KG1 (cell line): ENCODE results near the gene CFAP53.
"Not testable (repeated sequence)": the region's sequence is repeated elsewhere in the genome, so short reads cannot be mapped to it uniquely, and the experiment has no call there.

Experiments used
- DNase-seq: peaks from one replicate; lab custom pipeline; 2025; lab: John Stamatoyannopoulos, UW

The CFAP53 gene

DNA sequence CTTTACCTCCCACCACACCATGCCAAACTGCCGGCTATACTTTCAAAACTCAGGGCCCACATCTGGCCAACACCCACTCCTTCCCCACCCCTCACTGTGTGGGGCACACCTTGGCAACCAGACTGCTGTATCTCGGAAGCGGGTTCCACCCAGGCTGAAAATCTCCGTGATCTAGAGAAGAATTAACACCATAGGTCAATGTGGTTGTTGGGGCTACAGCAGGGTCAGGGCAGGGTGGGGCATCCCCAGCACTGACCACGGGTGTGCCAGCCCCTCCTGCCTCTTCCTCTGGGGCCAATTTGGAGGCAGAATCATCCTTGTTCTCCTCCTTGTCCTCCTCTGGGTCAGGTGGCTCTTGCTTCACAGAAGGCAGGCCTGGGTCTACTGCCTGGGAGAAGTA, 6.3 kb upstream of the CFAP53 start:
- DNase-seq, result no peak

DNA sequence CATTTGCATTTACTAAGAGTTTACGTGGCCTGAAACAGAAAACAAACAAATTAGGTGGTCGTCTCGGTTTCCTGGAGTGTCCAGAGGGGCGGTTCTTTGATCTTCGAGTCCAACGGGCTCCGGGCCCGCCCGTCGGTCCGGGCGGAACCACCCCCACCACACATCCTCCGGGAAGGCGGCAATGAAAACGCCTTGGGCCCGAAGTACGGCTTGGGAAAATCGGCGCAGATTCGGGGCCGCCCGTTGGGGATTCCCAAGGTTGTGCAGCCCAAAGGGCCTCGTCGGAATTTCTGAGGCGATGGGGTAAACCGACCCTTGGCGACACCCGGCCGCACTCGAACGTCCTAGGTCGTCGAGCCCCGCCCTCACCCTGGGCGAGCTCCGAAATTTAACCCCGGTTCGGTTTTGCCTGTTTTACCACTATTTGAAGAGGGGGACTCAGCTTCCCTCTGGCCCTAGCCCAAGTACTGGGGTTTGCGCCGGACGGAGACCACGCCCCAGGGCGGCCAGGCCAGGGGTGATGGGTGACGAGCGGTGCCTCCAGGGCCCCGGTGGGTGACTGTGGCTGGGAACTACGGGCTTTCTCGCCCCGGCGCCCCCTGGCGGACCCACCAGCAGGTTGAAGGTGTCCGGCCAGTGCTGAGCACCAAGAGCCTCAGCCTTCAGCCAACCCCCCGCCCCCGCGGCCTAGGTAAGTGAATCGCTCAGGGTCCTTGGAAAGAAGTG, 1.9 kb upstream of the CFAP53 start:
- DNase-seq, result no peak

DNA sequence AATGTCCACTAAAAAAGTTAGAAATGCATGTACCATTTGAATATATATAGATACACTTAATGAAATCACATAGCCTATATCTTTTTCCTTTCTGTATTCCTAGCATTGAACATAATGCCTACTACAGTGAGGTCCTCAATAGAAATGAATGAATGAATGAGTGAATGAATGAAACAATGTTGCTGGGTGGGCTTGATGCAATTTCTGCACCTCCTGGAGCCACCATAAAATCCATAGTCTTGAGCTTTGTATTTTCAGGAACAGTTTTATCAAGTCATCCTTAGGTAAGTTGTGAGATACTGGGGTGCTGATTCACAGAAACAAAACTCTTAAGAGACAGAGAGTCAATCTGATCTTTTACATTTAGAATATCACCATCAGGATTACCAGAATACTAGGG, 3.3 kb downstream of the CFAP53 start:
- no peak for DNase-seq

DNA sequence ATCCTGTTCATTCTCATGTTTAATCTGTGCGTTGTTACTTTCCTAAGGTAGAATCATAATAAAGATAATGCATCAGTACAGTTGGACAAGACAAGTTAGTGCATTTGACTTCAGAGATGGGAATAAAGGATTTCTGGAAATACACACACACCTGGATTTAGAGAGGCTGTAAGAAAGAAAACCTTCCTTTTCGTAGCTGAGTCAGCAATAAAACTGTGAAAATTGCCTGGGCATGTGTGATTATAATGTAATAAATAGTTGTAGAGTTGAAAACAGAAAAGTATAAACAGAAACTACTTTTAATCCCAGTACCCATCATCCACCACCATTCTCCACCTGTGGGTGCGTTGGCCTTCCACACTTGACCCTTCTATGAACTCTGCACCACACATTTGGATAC, 15.4 kb downstream of the CFAP53 start:
- DNase-seq, result no peak

DNA sequence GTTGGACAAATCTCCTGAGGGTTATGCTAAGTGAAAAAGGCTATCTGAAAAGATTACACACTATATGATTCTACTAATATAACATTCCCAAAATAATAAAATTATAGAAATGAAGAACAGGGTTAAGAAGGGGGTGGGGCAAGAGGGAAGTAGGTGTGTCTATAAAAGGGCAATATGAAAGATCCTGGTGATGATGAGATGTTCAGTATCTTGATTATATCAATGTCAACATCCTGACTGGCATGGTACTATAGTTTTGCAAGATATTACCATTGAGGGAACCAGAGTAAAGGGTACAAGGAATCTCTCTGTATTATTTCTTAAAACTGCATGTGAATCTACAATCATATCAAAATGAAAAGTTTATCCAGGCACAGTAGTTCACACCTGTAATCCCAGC, 16.7 kb downstream of the CFAP53 start:
- DNase-seq, result no peak

DNA sequence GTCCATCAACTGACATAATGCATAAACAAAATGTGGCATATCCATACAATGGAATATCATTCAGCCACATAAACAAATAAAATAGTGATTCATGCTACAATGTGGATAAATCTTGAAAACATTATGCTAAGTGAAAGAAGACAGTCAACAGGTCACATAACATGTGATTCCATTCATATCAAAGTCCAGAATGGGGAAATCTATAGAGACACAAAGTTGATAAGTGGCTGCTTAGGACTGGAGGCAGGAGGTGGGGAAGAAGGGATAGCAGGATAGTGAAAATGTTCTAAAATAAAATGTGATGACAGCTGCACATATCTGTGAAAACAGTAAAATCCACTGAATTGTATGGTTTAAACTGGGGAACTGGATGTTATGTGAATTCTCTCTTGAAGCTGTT, 18.7 kb downstream of the CFAP53 start:
- no peak for DNase-seq

DNA sequence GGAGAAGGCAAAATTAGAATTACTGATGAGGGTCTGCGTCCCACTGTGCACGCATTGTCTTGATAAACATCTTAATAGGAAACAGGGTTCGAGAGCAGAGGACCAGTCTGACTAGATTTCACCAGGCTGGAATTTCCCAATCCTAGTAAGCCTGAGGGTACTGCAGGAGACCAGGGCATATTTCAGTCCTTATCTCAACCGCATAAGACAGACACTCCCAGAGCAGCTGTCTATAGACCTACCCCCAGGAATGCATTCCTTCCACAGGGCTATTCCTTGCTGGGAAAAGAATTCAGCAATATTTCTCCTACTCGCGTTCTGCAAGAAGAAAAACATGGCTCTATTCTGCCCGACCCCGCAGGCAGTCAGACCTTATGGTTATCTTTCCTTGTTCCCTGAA, 24.5 kb downstream of the CFAP53 start:
- not testable (repeated sequence) for DNase-seq

DNA sequence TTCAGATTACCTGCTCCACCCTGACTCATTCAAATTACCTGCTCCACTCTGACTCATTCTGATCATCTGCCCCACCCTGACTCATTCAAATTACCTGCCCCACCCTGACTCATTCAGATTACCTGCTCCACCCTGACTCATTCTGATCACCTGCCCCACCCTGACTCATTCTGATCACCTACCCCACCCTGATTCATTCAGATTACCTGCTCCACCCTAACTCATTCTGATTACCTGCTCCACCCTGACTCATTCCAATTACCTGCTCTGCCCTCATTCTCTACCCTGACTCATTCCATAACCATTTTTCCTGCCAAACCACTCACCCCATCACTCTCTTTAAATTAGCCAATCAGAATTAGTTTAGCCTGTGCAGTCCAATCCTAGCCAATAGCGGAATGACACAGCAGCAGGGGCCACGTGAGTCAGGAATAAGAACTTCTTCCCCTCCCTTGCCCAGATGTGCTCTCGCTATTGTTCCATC, 26.2 kb downstream of the CFAP53 start:
- DNase-seq, result no peak

DNA sequence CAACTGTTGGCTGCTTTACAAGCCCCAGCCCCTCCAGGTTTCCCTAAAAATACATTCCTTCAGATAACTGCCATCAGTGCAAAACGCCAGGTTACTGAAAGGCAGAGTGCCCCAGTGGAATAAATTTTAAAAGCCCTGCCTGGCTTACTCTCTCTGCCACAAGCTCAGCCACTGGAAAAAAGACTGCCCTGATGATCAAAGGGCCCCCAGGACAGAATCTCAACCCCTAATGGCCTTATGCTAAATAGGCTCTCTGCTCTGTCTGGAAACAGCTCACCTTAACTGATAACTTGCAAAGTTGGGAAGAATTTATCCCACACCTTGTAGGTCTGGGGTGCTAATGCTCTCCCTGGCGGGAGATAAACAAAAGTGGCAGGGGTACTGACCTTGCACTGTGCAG, 33.9 kb downstream of the CFAP53 start:
- DNase-seq, result no peak

DNA sequence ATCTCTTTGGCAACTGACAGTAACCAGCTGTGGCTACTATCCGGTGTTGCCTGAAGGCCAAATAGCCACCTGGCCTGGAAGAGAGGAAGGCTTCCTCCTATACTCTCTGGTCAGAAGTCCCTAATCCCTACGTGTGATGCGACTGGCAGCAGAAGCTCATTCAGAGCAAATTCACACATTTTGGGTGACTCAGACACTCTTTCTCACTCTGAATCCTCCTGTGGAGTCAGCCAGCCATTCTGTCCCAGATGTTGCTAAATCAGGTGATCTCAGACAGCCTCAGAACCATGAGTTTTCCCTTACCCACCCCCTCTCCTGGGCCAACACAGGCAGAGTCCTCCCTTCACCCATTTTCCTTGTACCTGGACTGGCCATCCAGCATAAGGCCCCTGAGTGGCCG, 34.7 kb downstream of the CFAP53 start:
- DNase-seq, result no peak

DNA sequence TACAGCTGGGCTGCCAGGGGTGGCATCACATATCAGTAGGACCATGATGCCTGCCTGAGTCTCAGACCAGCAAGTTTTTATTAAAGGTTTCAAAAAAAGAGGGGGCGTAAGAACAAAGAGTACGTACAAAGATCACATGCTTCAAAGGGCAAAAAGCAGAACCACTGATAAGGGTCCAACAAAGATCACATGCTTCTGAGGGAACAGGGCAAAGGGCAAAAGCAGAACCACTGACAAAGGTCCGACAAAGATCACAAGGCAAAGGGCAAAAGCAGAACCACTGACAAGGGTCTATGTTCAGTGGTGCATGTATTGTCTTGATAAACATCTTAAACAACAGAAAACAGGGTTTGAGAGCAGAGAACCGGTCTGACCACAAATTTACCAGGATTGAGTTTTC, 46.0 kb downstream of the CFAP53 start:
- not testable (repeated sequence) for DNase-seq

DNA sequence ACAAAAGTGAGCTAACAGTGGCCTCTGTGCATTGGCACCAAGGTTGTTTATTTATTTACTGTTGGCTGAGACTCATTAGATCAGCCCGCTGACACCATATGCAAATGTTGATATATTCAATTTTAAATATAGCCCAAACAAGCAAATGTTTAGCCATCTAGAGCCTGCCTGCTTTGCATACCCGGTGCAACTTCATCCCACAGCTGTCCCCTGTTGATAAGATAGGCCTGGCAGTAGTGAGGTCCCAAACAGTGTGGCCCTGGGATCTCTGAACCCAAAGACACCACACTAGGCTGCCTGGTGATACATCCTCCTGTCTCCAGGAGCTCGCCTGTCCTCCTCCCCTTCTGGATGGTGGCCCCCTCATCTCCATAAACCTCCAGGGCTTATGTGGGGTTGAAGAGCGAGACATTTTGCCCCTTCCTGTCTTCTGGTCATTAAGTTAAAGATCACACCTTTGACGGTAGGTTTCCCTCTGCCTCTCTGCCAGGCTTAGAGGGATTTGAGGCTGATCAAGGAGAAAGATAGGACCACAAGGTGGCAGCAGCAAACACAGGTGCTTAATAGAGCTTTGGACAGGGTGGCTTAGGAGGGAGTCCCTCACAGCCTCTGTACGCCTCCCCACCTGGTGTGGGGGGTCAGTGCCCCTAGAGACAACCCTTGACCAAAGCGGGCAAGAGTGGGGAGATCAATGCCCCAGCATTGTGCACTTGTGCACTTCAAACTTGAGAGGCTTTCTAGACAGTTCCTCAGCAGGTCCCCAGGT, 47.7 kb downstream of the CFAP53 start:
- no peak for DNase-seq

DNA sequence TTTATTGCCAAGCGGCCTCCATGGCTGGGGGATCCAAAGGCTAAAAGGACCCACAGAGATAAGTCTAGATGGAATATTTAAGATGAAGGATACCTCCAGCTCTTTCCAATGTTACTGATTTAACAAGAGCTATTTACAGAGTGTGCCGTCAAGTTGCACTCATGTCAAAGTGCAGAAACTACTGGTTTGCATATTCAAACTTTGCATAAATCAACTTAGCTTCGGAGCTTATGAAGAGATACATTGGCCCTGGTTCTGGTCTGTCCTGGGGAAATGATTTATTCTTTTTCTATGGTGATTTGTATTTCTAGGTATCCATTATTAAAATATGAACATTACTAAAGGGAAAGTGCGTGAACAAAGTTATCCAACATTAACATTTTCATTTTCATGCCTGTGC, 57.0 kb downstream of the CFAP53 start:
- DNase-seq, result no peak

DNA sequence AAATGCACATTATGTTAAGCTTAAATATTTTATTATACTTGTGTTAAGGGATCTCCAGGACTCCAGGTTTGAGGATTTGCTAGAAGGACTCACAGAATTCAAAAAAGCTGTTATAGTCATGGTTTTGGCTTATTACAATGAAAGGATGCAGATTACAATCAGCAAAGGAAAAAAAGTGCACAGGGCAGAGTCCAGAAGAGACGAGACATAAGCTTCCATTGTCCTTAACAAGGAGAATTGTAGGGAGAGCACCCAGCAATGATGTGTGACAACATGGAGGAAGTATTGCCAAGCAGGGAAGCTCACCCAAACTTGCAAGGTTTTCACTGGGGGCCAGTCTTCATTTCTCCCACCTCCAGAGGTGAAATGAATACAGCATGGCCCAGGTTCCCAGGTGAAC, 58.6 kb downstream of the CFAP53 start:
- DNase-seq, result no peak

DNA sequence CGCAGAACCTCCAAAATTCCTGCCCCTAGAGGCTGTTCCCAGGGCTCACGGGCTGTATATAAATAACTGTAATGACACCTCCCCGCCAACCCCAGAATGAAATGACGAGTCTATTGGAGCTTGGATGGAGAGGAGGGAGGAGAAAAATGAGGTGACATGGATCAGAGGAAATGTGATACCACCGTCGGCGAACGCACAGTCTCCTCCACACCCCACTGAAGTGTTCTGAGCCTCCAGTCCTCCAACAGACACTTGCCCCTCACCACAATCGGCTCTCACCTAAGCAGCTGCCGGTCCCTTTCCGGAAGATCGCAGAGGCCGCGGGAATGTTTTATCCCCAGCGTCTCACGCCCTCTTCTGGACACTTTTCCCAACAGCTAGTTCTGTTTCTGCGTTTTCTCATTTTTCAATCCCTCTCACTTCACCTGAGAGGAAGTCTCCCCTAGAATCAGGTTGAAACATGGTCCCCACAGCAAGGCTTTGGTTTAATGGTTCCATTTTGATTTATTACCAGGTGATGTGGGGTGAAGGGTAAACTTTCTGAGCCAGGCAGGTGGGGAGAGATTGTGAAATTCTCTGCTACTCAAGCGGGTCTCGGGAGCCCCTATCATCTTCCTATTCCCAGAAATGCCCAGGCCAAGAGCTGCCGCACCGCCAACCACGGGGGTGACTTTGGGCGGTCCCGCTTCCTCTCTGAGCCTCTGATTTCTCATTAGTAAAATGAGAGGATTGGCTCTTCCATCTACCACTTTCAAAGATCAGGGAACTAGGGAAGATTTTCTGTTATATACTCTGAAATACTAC, 62.3 kb downstream of the CFAP53 start:
- DNase-seq, result no peak

DNA sequence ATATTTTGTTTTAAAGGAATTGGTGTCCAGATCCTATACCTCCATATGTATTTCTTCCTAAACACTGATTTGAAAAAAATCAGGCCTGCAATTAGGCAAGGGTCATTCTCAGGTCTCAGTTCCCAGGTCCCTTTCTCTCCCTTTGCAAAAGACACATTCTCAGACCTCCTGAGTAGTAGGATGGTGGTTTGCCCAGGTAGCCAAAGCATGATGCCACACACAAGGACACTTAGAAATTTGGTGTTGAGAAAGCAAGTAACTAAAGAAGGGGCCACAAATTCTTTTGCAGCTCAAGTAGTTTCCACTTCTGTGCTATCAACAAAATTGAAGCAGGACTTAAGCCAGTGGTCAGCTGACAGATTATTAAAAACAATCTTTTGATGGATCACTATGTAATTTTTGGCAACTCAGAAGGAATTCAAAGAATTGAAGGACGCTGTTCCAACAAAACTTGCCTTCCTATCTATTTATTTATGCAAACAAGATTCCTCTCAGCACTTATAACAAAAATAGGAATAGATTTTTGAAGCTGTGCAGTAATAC, 64.7 kb downstream of the CFAP53 start:
- DNase-seq, result no peak

DNA sequence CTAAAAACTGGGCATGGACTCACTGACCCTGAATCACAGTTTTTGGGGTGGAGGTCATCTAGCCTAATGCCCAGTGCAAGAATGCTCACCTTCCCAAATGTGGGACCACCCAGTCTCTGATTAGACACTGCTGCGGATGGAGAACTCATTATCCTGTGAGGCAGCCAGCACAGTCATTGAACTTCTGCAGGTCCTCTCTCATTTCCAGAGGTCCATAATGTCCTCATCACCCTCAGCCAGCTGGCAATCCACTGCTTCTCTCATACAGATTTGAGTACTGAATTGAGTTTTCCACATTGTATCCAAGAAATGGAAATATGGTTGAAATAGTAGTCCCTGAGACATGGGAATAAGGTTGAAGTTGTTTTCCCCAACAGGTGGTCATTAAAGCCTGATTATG, 66.4 kb downstream of the CFAP53 start:
- DNase-seq, result no peak

DNA sequence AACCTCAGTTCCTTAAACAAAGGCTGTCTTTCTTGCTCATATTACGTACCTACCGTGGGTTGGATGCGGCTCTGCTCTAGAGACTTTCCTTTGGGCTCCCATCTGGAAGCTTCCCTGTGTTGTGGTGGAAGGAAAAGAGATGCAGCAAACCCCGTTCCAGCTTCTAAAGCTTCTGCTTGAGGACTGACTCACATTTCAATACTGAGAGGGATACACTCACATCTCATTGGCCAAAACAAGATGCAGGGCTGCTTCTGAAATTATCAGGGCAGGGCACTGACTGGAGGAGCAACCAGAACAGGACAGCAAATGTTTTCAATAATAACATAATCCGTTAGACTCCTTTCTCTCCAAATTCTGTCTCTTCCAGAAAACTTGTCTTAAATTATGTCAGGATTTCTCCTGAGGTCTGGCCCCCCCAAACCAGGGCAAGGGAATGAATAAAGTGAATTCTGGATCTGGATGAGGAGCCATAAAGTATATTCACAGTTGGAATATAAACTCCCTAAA, 66.9 kb downstream of the CFAP53 start:
- DNase-seq, result no peak

DNA sequence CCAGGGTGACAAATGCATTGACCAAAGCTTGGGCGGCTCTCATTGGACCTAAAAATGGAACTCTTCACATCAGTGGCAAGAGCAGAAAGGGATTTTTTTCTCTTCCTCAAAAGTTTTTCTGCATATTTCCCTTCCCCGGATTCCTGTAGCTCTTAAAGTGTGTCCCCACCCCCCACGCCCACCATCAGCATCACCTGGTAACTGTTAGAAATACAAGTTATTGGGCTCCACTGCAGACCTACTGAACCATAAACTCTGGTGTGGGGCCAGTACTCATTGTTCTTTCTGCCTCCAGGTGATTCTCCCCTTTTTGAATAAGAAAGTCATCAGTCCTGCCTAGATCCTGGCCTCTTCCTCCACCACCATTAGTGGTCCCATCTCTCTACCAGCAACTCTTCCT, 70.0 kb downstream of the CFAP53 start:
- no peak for DNase-seq

DNA sequence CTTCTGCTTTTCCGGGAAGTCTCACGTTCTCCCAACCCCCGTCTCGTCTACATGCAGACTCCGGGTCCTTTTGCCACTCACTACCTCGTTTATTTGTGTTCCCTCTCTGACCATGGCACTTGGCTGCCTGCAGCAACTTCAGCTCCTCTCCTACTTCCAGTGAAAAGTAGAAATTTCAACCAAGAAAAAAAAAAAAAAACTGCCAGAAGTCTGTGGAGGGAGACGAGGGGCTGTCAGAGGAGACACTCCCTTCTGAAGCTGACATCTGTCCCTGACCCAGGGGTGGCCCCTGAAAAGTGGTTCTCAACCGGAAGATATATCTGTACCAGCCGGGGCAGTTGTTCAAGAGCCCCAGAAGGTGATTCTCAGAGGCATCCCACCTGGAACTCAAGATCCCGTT, 70.6 kb downstream of the CFAP53 start:
- no peak for DNase-seq

DNA sequence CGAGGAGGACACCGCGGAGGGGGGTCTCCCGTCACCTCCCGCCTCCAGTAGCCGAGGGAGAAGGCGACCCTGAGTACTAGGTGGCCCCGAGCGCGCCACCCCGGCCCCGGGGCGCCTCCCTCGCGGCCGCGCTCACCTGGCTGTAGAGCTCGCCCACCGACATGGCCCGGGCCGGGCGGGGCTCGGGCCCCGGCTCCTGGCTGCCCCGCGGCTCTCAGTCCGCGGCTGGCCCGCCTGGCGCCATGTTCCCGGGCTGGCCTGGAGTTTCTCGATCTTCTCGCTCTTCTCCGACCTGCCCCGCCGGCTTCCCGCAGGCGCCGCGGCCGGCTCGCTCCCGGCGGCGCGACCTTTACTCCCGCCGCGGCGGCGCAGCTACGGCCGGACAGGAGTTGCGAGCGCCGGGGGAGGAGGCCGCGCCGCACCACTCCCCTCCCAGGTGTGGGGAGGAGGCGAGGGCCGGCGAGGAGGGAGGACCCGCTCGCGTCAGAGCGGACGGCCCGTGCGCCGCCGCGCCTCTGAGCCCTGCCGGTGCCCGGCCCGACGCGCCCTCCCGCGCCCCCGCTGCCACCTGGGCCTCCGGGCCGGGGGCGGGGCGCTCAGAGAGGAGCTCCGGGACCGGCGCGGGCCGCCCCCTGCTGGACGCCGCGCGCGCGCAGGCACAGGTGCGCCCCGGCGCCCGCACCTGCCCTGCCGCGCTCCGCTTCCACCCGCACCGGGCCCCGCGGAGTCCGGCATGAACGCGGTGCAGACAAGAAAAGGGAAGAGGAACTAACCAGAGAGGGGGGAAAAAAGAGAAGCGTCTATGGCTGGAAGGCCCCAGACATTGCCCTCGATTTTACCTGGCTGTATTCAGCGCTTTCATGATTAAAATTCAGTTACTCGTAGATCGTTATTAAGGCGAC, 71.4 kb downstream of the CFAP53 start, which contains the start of gene MYO5B:
Gene MYO5B (minus strand): TSS at position 517 of the 902 bp plus-strand sequence. CDS start 354 bp downstream, at position 163.
- DNase-seq, result peak; percentile 4
